Umbilical cord (tissue), 2 donors: ENCODE measurements around the gene PLA2G15. TPM values are rescaled to one million over a fixed set of nuclear protein-coding genes. Genes with fewer than 3 reads are reported as not detected.
"Not testable (repeated sequence)": the region's sequence is repeated elsewhere in the genome, so short reads cannot be mapped to it uniquely, and the experiment has no call there.

Experiments used
- DNase-seq: peaks from one replicate; pipeline ENCODE4 v3.0.0-alpha.2; 2015; ENCODE audit warnings: low spot score
- total RNA-seq: library from RNA; depleted of rRNA; stranded (reverse); fragments of >200 nt; gene quantifications from one replicate; pipeline ENCODE4 v1.2.3, GENCODE V29; 2014; ENCODE audit warnings: low replicate concordance; ENCODE audit not compliant: insufficient read depth

Gene PLA2G15
- total RNA-seq, 1 donor from 2014 or later = 19.0 TPM

DNA sequence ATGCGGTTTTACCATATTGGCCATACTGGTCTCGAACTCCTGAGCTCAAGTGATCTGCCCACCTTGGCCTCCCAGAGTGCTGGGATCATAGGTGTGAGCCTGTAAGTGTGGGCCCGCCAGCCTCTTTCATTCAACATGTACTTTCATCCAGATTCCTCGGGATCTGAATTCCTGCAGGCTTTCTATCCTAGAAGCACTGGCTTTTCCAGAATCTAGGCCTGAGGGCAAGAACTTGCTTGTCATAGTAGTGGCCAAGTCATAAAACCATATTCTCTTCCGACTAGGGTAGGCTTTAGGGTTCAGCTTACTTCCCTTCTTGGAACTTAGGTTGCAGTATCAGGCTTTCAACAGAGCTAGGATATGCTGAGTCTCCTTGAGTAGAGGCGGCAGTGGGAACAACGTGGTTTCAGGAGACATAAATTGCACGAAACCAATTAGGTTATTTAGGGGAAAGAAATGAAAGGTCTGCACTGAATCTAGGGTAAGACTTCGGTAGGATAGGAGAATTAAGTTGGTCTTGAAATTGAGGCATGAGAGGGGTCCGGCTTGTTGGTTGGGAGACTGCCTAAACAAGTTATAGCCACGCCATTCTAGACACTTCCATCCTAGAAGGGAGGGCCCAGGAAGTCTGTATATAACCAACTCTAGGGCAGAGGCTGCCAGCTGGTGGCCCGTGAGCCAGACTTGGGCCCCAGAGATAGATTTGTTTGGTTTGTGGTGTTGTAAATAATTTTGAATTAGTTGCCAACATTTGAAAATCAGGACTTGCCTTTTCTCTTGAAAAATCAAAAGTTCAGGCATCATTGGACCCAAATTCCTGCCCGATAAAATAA is 34.8 kb downstream of the PLA2G15 start:
- no peak for DNase-seq

DNA sequence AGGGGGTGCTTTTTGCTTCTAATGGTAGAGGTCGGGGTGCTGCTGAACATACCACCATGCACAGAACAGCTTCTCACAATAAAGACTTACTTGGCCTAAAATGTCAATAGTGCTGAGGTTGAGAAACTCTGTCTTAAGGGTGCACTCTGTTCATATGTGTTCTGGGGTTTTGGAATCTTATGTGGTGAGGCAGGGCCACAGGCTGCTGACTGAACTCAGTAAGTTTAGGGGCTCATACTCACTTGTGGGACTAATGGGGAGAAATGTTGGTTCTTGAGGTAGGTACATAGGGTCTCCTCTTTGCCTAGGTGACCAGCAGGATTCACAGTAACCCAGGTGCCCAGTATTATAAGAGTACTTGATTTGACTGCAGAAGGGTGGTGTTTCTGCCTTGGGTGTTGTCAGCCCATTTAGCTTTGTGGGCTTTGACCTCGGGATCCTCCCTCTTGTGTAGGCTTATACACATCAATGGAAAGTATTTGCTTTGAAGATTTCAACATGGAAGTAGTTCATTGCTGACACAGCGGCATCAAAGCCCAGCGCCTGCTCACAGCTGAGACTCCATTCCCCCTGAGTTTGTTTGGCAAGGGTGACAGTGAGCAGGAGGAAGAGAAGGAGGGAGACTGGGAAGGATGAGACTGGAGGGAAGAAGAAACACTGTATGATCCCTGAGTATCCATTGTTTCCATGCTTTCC is 36.3 kb downstream of the PLA2G15 start:
- peak; percentile 31 for DNase-seq

DNA sequence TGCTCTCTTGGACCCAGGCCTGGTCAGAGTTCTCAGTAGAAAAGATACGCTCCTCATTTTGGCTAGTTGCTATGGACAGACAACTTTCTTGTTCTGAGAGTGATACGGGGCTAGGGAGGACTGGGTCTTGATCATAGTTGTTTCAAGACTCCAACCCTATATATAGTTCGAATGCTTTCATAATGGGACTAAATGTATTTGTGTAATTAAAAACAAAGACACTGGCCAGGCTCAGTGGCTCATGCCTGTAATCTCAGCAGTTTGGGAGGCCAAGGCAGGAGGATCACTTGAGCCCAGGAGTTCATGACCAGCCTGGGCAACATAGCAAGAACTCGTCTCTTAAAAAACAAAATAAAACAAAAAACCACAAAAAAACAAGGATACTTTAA is 36.9 kb downstream of the PLA2G15 start:
- DNase-seq = no peak

DNA sequence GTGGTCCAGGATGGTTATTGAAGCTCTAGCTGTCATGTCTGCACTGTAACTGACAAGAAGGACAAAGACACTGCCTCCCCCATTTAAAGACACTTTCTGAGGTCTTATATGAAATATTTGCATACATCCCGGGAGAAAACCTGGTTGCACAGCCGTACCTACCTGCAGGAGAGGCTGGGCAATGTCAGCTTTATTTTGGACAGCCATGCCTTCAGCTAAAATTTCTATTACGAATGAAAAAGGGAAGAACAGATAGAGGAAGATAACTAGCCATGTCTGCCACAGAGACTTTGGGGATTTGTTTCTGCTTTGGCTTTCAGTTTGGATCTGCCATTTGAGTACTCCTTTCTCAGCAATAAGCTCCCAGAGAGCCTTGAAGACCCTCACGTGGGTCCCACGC is 38.2 kb downstream of the PLA2G15 start:
- no peak for DNase-seq

DNA sequence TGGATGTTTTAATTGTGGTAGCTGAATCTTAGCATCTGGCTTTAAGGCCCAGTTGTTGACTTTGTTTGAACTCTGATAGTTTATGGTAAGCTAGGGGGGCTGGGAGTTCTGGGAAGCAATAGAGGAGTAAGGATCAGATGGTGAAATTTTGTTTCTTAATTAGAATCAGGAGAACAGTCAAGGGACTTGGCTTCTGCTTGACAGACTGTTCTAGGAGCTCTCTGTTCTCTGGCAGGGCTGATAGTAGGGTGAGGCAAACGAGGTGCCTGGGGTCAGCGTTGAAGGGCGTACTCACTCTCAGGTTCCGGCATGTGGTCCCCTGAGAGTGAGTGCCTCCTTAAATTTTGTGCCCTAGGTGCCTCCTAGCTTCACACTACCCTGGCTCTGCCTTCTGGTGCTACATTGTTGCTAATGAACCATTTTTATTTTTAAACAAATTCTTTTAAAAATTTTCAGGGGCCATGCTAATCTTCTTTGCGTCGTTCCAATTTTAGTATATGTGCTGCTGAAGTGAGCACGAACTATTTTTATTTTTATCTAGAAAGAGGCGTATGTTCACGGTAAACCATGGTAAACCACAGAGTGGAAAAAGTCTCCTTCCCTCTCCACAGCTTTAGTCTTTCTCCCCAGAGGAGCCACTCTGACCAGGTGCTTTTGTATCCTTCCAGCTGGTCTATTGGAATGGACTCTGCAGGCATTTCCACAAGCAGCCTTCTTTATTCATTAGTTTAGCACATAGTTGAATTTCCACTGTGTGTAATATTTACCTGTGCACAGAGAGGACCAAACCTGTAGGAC is 38.8 kb downstream of the PLA2G15 start:
- DNase-seq = no peak

DNA sequence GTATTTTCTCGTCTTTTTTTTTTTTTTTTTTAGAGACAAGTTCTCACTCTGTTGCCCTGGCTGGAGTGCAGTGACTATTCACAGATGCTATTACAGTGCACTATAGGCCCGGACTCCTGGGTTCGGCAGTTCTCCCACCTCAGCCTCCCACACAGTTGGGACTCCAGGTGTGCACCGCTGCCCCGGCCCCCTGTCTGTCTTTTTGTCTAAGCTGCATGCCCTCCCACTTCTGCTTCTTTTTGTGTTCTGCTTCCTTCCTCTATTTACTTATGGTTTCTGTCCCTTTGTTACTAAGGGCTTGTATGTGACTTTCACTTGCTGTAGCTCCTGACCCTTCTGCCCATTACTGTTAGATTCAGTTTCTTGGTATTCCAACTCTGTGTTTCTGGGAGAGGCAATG is 39.7 kb downstream of the PLA2G15 start:
- DNase-seq = no peak

DNA sequence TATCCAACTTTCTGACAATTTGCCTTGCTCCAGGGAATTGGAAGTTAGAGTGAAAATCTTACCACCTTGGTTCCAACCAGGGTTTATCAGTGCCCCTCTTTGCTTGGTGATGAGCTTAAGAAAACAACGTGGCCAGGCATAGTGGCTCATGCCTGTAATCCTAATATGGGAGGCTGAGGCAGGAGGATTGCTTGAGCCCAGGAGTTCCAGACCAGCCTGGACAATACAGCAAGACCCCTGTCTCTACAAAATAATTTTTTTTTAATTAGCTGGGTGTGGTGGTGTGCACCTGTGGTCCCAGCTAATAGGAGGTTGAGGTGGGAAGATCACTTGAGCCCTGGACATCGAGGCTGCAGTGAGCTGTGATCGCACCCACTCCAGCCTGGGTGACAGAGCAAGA is 40.5 kb downstream of the PLA2G15 start:
- no peak for DNase-seq

DNA sequence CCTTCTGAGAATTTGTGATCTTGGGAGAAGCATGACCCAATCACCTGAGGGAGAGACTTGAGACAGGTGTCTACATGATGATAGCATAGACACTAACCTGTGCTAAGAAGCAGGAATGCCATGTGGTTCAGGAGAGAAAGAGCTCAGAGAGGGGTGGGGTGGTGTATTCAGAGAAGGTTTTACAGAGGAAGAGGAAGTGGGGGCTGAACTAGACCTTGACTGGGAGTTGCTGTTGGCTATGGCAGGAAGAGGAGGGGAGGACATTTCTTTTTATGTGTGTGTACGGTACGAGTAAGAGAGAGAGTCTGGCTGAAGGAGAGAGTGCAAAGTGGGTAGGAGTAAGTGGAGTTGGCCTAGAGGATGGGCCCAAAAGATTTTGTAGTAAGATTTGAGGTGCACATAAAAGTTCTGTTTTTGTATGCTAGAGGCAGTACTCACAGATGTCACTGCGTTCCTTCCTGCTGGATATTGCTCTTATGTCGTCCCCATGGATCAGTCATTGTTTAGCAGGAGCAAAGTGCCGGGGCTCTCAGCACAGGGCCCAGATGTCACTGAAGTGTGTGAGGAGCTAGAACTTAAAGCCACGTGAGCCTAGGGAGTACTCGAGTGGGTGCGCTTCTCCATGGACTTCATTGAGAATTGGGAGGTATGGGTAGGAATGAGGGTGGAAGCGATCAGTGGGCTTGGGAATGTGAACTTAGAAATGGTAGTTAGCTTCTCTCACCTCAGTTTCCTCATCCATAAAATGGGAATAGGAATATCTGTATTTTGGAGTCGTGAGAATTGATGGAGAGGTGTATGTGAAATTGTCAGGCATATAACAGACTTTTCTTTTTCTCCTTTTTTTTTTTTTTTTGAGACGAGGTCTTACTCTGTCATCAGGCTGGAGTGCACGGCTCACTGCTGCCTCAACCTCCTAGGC is 41.2 kb downstream of the PLA2G15 start:
- no peak for DNase-seq

DNA sequence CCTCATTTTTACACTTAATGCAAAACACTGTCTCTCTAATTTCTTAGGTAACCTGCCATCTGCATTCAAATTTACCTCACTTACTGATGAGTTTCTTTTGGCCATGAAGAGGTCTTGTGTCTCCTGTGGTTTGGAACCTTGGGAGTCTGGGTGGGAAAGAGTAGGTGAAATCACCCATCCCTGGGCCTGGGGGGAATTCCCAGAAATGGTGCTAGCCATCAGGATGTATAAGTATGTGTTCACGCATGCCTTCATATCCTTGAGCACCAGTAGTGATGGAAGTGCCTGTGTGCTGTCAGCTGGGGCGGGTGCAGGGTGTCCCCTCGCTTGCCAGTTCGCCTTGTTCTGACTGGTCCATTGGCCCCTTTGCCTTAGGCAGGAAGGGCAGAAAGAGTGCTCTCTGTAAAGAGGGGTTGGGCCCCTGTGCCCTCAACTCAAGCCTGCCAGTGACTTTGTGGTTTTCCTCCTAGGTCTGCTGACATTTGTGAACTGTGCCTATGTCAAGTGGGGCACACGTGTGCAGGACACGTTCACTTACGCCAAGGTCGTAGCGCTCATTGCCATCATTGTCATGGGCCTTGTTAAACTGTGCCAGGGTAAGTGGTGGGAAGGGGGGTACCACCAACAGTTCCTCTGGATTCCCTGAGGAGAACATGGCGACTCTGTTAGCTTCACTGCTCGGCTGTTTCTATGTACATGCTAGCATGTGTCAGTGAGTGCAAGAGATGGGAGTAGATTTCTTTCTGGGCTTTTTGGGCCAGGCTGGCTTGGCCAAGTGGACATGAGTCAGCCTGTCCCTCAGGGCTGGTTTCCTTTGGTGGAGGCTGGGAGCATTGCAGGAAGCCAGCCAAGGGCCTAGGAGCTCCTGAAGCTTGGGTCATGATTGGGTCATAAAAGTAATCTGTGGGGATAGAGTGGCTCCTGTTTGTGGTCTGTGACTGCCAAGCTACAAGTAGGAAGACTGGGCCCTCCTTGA is 42.4 kb downstream of the PLA2G15 start:
- no peak for DNase-seq

DNA sequence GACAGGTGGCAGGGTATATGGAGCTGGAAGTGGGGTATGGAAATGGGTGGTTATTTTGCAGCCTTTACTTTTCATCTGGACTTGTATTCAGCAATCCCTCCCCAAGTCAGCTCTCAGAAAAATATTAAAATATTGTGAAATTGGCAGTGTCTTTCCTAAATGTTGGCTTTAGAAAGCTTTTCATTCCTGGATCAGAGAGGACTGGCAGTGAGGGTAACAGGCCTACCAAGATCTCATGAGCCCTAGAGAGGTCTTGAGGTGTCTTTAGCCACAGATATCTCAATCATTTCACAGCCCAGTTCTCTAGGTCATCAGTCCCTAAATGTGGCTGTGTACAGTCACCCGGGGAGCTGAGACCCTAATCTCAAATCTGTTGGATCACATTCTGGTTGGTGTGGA is 43.1 kb downstream of the PLA2G15 start:
- DNase-seq = no peak

DNA sequence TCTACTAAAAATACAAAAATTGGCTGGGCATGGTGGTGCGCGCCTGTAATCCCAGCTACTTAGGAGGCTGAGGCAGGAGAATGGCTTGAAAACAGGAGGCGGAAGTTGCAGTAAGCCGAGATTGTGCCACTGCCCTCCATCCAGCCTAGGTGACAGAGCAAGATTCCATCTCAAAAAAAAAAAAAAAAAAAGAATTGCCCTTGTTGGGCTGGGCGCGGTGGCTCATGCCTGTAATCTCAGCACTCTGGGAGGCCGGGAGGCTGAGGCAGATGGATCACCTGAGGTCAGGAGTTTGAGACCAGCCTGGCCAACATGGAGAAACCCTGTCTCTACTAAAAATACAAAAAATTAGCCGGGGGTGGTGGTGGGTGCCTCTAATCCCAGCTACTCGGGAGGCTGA is 43.6 kb downstream of the PLA2G15 start:
- DNase-seq = not testable (repeated sequence)

DNA sequence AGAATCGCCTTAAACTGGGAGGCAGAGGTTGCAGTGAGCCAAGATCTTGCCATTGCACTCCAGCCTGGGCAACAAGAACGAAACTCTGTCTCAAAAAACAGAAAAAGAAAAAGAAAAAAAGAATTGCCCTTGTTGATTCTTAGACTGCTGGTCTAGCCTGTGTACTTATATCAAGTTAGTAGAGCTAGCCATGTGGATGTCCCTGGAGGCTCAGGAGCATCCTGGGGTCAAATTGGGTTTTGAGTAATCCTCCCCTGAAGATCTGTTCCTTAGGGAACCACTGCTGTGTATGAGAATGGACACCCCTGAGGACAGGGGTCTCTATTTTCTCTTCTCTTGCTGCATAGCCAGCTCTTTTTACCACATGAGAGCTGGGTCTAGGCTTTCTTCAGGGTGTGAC is 44.0 kb downstream of the PLA2G15 start:
- no peak for DNase-seq

DNA sequence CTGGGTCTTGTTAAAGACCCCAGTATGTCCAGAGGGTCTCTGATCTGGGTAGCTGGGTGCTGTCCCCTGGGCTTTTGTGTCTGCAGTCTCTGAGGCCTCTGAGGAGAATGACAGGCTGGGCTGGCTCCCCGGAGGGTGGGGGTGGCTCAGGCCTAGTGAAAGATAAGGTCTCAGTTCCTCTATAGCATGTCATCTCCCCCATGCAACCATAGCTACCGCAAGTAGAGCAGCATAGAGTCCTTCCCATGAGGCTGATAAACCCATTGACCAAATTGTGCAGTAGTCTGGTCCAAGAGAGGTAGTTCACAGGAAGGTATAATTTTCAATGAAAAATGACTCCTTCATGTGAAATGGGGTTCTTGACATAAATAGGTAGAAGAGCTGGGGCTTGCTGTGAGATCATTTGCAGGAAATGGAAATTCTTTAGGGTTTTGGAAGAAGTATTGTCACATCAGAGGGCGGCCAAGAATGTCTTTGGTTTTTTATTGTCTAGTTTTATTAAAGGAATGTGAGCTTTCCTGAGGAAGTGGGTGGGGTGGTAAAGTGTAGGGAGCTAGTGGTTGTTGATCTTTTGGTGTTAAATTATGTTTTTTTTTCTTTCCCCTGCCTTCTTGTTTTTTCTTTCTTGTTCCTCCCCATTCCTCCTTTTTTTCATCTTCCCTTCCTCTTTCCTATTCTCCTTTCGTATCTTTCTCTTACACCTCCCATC is 44.6 kb downstream of the PLA2G15 start:
- no peak for DNase-seq

DNA sequence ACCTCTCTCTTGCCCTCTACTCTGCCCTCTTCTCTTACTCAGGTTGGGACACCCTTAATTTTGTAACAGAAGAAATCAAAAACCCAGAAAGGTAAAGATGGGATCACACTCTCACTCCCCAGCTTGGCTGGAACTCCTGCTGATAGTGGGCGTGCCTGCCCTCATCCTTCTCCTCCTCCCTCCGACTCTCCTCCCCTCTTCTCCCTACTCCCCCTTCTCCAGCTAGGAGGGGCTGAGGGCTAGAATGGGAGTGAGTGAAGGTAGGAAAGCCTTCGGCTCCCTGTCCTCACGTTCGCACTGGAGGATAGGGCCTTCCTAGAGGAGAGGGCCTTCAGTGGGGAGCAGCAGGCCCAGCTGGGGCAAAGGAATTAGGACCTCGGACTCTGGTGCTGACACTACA is 45.3 kb downstream of the PLA2G15 start:
- no peak for DNase-seq

DNA sequence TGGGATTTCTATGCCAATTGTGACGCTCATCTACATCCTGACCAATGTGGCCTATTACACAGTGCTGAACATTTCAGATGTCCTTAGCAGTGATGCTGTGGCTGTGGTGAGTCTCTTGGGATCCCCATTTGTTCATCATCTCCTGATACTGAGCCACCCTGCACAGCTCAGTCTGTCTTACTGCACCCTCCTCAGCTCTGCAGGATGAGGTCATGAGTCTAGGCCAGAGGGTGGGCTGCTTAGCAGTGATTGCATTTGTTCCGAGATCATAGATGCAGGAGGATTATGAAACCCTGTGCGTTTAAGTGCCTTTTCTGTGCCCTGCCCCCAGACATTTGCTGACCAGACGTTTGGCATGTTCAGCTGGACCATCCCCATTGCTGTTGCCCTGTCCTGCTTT is 46.1 kb downstream of the PLA2G15 start:
- no peak for DNase-seq

DNA sequence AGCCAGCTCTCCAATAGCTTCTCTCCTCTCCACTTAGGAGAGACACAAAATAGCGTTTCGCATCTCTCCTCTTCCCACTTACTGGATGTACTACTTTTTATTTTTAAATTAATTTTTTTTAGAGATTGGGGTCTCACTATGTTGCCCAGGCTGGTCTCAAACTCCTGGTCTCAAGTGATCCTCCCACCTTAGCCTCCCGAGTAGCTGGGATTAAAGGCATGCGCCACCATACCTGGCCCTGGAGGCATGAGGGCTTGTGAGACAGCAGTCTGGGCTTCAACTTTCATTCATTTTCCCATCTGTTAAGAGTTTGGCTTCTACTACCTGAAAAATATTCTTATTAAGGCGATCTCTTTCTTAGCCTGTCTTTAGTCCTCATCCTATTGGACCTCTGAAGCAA is 47.3 kb downstream of the PLA2G15 start:
- no peak for DNase-seq

DNA sequence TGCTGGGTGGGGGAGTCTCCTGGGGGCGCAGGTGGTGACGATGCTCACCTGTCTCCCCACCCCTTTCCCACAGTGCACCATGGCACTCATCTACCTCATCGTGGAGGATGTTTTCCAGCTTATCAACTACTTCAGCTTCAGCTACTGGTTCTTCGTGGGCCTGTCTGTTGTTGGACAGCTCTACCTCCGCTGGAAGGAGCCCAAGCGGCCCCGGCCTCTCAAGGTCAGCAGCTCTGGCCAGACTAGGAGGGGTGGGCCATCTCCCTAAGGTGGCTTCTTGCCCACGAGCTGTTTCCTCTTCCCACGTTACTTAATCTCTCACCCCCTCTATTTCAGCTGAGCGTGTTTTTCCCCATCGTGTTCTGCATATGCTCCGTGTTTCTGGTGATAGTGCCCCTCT is 51.1 kb downstream of the PLA2G15 start:
- DNase-seq = no peak

DNA sequence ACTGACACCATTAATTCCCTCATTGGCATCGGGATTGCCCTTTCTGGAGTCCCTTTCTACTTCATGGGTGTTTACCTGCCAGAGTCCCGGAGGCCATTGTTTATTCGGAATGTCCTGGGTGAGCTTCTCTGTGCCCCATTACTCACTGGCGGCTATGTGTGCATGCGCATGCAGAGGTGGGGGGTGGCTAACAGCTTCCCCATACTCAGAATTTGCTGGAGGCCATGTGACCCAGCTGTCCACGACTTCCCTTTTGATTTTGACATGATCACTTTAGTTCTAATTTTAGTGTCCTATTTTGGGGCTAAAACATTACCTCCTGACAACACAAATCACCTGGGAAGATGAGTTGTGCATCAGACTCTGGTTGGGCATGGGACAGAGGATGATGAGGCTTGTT is 51.5 kb downstream of the PLA2G15 start:
- no peak for DNase-seq

DNA sequence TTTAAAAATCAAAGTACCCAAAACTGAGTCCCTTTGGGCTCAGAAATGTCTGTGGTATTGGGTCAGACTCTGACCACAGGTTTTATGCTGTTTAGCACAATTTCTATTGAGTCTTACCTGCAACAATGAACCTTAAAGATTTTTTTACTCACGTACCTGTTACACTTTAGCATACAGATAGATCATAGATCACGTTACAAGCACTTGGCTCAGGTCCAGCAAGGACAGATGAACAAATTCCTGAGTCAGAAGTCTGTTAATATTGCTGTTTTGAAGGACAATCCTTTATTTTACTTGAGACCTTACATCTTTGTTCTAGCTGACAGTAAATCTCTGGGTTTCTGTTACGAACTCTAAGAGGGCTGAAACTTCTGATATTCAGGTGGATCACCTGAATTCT is 52.7 kb downstream of the PLA2G15 start:
- peak; percentile 34 for DNase-seq

DNA sequence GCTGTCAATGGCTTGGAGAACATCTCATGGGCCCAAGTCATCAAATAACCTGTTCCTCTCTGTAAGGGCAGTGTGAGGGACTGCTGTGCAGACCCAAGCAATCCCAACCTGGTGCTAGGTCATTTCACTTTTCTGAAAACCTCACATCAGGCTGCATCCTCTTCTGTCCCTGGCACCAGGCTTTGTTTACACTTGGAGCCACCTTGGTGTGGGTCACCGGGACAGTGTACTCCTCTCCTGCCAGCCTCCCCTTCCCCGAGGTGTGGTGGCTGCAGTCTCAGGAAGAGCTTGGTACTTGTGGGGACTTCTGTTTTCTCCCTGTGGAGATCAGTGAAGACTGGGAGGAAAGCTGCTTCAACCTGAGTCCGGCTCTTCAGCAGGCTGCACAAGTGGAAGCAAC is 53.1 kb downstream of the PLA2G15 start:
- no peak for DNase-seq
